Hepatocyte (in vitro differentiated cells): ENCODE measurements around the gene KIF27. TPM values are rescaled to one million over a fixed set of nuclear protein-coding genes. Genes with fewer than 3 reads are reported as not detected.

Experiments used
- DNase-seq: peaks from one replicate; pipeline ENCODE4 v3.0.0-alpha.2; 2016; ENCODE audit warnings: low spot score
- H2AFZ ChIP-seq: fragments of 200-600 bp; sonication (generic); 2 replicates; pipeline ENCODE4 v1.6.0; 2016; ENCODE audit warnings: antibody characterized with exemption, mild to moderate bottlenecking
- H3K27ac ChIP-seq: fragments of 200-600 bp; sonication (generic); 2 replicates; pipeline ENCODE4 v1.5.1; 2016; ENCODE audit warnings: mild to moderate bottlenecking
- H3K27me3 ChIP-seq: fragments of 200-600 bp; sonication (generic); 2 replicates; pipeline ENCODE4 v1.6.1; 2016
- H3K36me3 ChIP-seq: fragments of 200-600 bp; sonication (generic); replicated peaks from 2 replicates; pipeline ENCODE4 v1.5.1; 2016; ENCODE audit warnings: low read depth; ENCODE audit not compliant: insufficient read depth
- H3K4me1 ChIP-seq: fragments of 200-600 bp; sonication (generic); 2 replicates; pipeline ENCODE4 v1.5.1; 2016; ENCODE audit warnings: mild to moderate bottlenecking, moderate library complexity; ENCODE audit not compliant: insufficient read depth
- H3K4me2 ChIP-seq: fragments of 200-600 bp; sonication (generic); 2 replicates; pipeline ENCODE4 v1.6.0; 2016
- H3K4me3 ChIP-seq: fragments of 200-600 bp; sonication (generic); 2 replicates; pipeline ENCODE4 v1.5.1; 2016; ENCODE audit warnings: mild to moderate bottlenecking
- H3K79me2 ChIP-seq: fragments of 200-600 bp; sonication (generic); 2 replicates; pipeline ENCODE4 v1.6.0; 2017; ENCODE audit warnings: mild to moderate bottlenecking
- H3K9me2 ChIP-seq: fragments of 200-600 bp; sonication (generic); replicated peaks from 2 replicates; pipeline ENCODE4 v1.6.0; 2017; ENCODE audit warnings: mild to moderate bottlenecking; ENCODE audit not compliant: insufficient read depth
- H3K9me3 ChIP-seq: fragments of 200-600 bp; sonication (generic); 2 replicates; pipeline ENCODE4 v1.5.1; 2016; ENCODE audit warnings: low read depth, mild to moderate bottlenecking
- H4K20me1 ChIP-seq: fragments of 200-600 bp; sonication (generic); 2 replicates; pipeline ENCODE4 v1.6.0; 2016; ENCODE audit warnings: mild to moderate bottlenecking; ENCODE audit not compliant: insufficient read depth, poor library complexity, severe bottlenecking
- EZH2 ChIP-seq: fragments of 200-600 bp; sonication (generic); IDR thresholded peaks from 2 replicates; pipeline ENCODE4 v1.6.1; 2016; ENCODE audit warnings: antibody characterized with exemption, mild to moderate bottlenecking, borderline replicate concordance
- EZH2phosphoT487 ChIP-seq: fragments of 200-600 bp; sonication (generic); IDR thresholded peaks from one replicate; pipeline ENCODE4 v1.6.1; 2018; ENCODE audit warnings: antibody characterized with exemption, mild to moderate bottlenecking, low read depth, moderate library complexity; ENCODE audit not compliant: unreplicated experiment, severe bottlenecking
- WGBS: methylation state at CpG from one replicate; pipeline ENCODE4 v1.1.6; 2016; ENCODE audit warnings: low lambda C conversion rate; ENCODE audit errors: missing lambda C conversion rate; 5-methylcytosine and 5-hydroxymethylcytosine counted together
- polyA plus RNA-seq: library from polyadenylated mRNA; unstranded; fragments of >200 nt; fragmentation: Nextera tagmentation; extraction: Ambion mirVana; gene quantifications from 2 replicates; pipeline ENCODE4 v1.2.1, GENCODE V29; 2016
- total RNA-seq: library from RNA; depleted of rRNA; stranded (reverse); fragments of >200 nt; gene quantifications from 2 replicates; pipeline ENCODE4 v1.2.3, GENCODE V29; 2014
- TF ChIP-seq, protein P1 (sequence below): fragments of 200-600 bp; sonication (generic); IDR thresholded peaks from 2 replicates; pipeline ENCODE4 v1.5.1; 2016; ENCODE audit warnings: antibody characterized with exemption, mild to moderate bottlenecking; ENCODE audit not compliant: poor library complexity

Gene KIF27
- total RNA-seq (4.4 and 4.6 TPM in 2 replicates), polyA plus RNA-seq (5.1 and 6.2 TPM in 2 replicates)

GRCh38 chr9:83920927-83921707 is at the start of gene KIF27:
Gene KIF27, minus strand, starts transcription at chr9:83921432. Its CDS starts 5,841 bp downstream, at chr9:83915591.
- no peaks in the 10 kb centered on the region for H4K20me1 ChIP-seq
- no peaks in the 10 kb centered on the region for H3K9me2 ChIP-seq
- peak within 1 kb of the TSS; percentile 94 for H3K4me2 ChIP-seq
- peak within 1 kb of the TSS; percentile 76 for H3K4me3 ChIP-seq
- peaks cover 13% of the 10 kb centered on the region for H3K79me2 ChIP-seq
- no peak for TF ChIP-seq EZH2phosphoT487
- TF ChIP-seq, protein P1, sequence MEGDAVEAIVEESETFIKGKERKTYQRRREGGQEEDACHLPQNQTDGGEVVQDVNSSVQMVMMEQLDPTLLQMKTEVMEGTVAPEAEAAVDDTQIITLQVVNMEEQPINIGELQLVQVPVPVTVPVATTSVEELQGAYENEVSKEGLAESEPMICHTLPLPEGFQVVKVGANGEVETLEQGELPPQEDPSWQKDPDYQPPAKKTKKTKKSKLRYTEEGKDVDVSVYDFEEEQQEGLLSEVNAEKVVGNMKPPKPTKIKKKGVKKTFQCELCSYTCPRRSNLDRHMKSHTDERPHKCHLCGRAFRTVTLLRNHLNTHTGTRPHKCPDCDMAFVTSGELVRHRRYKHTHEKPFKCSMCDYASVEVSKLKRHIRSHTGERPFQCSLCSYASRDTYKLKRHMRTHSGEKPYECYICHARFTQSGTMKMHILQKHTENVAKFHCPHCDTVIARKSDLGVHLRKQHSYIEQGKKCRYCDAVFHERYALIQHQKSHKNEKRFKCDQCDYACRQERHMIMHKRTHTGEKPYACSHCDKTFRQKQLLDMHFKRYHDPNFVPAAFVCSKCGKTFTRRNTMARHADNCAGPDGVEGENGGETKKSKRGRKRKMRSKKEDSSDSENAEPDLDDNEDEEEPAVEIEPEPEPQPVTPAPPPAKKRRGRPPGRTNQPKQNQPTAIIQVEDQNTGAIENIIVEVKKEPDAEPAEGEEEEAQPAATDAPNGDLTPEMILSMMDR: peak; percentile 39
- H3K27me3 ChIP-seq: no peaks in the 10 kb centered on the region
- H2AFZ ChIP-seq: peak within 1 kb of the TSS; percentile 92
- peak within 1 kb of the TSS; percentile 97 for H3K27ac ChIP-seq
- H3K4me1 ChIP-seq: peaks cover 10% of the 10 kb centered on the region
- no peaks in the 10 kb centered on the region for H3K36me3 ChIP-seq
- peak; percentile 99 for DNase-seq
- H3K9me3 ChIP-seq: no peaks in the 10 kb centered on the region
- whole genome bisulfite sequencing: 2% methylated on average over 34 of the region's 92 CpGs

DNA sequence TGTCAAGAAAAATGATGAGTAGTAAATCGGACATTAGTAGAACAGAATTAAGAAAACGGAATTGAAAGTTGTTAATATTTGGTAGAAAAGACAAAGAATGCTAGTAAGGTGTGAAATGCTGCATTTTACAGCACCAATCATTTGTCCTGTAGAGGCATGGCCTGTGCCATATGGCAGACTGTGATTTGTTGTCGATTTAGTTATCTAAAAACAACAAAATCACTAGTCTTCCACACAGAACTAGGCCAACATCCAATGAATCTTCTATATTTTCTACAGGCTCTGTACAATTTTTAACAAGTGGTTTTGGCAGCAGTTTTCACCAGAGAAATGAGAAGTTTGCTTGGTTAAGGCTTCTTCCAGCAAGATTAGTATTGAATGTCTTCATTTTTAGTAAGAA is 48.4 kb upstream of the KIF27 start:
- no peak overlapping the region for H3K27ac ChIP-seq
- H3K79me2 ChIP-seq: peaks cover 52% of the 10 kb centered on the region
- no peaks in the 10 kb centered on the region for H3K9me3 ChIP-seq
- no peaks in the 10 kb centered on the region for H3K27me3 ChIP-seq
- no peak overlapping the region for H2AFZ ChIP-seq
- no peak overlapping the region for H3K4me3 ChIP-seq
- H4K20me1 ChIP-seq: peaks cover 74% of the 10 kb centered on the region
- 91% methylated on average over 3 of the region's 3 CpGs for whole genome bisulfite sequencing
- peaks cover 1% of the 10 kb centered on the region for H3K4me1 ChIP-seq
- no peak overlapping the region for H3K4me2 ChIP-seq
- peaks cover 14% of the 10 kb centered on the region for H3K36me3 ChIP-seq
- DNase-seq: no peak
- TF ChIP-seq, protein P1: no peak
- TF ChIP-seq EZH2phosphoT487 (no peak), EZH2 (no peak)
- H3K9me2 ChIP-seq: no peaks in the 10 kb centered on the region

DNA sequence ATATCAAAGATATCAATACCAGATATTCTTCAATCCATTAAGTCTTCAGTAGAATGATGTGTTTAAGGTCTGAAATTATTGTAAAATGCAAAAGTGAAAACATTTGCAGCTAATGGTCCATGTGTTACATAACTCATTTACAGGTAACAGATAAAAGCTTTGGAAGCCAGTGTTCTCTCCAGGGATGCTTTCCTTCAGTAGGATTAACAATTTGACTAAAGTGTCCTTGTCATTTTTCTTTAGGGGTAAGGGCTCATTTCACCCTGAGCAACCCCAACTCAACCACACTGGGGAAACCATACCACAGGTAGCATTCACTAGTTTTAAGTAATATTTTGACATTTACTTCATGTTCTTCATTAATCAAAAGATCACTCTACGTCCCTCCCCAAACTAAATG is 45.8 kb upstream of the KIF27 start:
- H4K20me1 ChIP-seq: peaks cover 49% of the 10 kb centered on the region
- H3K9me3 ChIP-seq: no peaks in the 10 kb centered on the region
- H3K36me3 ChIP-seq: peaks cover 7% of the 10 kb centered on the region
- no peaks in the 10 kb centered on the region for H3K27me3 ChIP-seq
- no peak for TF ChIP-seq EZH2
- TF ChIP-seq, protein P1: no peak
- TF ChIP-seq EZH2phosphoT487: no peak
- no peak overlapping the region for H3K4me2 ChIP-seq
- H3K79me2 ChIP-seq: peaks cover 27% of the 10 kb centered on the region
- no peak overlapping the region for H2AFZ ChIP-seq
- no peaks in the 10 kb centered on the region for H3K9me2 ChIP-seq
- H3K27ac ChIP-seq: no peak overlapping the region
- no peak overlapping the region for H3K4me3 ChIP-seq
- 87% methylated on average over 1 of the region's 1 CpG for WGBS
- H3K4me1 ChIP-seq: no peaks in the 10 kb centered on the region
- no peak for DNase-seq
